Measurements from ENCODE around the gene CARMIL1.
A peak's percentile ranks its signal among the peaks of the same experiment; 100 is the strongest.

The CARMIL1 gene

GRCh38 chr6:25278914-25279747 is at the start of gene CARMIL1:
Gene CARMIL1, plus strand, starts transcription at chr6:25279374. Its CDS starts 422 bp downstream, at chr6:25279796.
- peak; percentile 84 for DNase-seq

GRCh38 chr6:25229671-25230321 is 49.4 kb upstream of the CARMIL1 start:
- DNase-seq = no peak

GRCh38 chr6:25232479-25232878 is 46.7 kb upstream of the CARMIL1 start:
- no peak for DNase-seq

GRCh38 chr6:25233226-25233625 is 45.9 kb upstream of the CARMIL1 start:
- DNase-seq = no peak

GRCh38 chr6:25237579-25237978 is 41.6 kb upstream of the CARMIL1 start:
- DNase-seq = no peak

- DNase-seq = no peak
These were observed 40.1 kb upstream of the CARMIL1 start for GRCh38 chr6:25239059-25239458.

GRCh38 chr6:25239498-25239897 is 39.7 kb upstream of the CARMIL1 start:
- no peak for DNase-seq

- no peak for DNase-seq
These were observed 36.6 kb upstream of the CARMIL1 start for GRCh38 chr6:25242567-25242966.

- DNase-seq = no peak
These were observed 34.3 kb upstream of the CARMIL1 start for GRCh38 chr6:25244865-25245264.

GRCh38 chr6:25248123-25248522 is 31.1 kb upstream of the CARMIL1 start:
- DNase-seq = no peak

- no peak for DNase-seq
These were observed 30.0 kb upstream of the CARMIL1 start for GRCh38 chr6:25249133-25249532.

GRCh38 chr6:25250878-25251277 is 28.3 kb upstream of the CARMIL1 start:
- DNase-seq = no peak

GRCh38 chr6:25251426-25251825 is 27.7 kb upstream of the CARMIL1 start:
- no peak for DNase-seq

- no peak for DNase-seq
These were observed 25.8 kb upstream of the CARMIL1 start for GRCh38 chr6:25253351-25253750.

- DNase-seq = no peak
These were observed 24.5 kb upstream of the CARMIL1 start for GRCh38 chr6:25254671-25255070.

GRCh38 chr6:25257686-25258348 is 21.4 kb upstream of the CARMIL1 start:
- no peak for DNase-seq

- no peak for DNase-seq
These were observed 19.4 kb upstream of the CARMIL1 start for GRCh38 chr6:25259756-25260155.

- no peak for DNase-seq
These were observed 15.5 kb upstream of the CARMIL1 start for GRCh38 chr6:25263657-25264056.

GRCh38 chr6:25266456-25267100 is 12.6 kb upstream of the CARMIL1 start:
- DNase-seq = no peak

GRCh38 chr6:25267662-25268061 is 11.5 kb upstream of the CARMIL1 start:
- DNase-seq = no peak

GRCh38 chr6:25270559-25270958 is 8.6 kb upstream of the CARMIL1 start:
- no peak for DNase-seq

- DNase-seq = no peak
These were observed 3.7 kb upstream of the CARMIL1 start for GRCh38 chr6:25275436-25275835.

- DNase-seq = no peak
These were observed 1.8 kb upstream of the CARMIL1 start for GRCh38 chr6:25277386-25277785.
